ENCODE data around the gene RALGAPA1. TPM values are rescaled to one million over a fixed set of nuclear protein-coding genes. Genes with fewer than 3 reads are reported as not detected.
"Not testable (repeated sequence)": the region's sequence is repeated elsewhere in the genome, so short reads cannot be mapped to it uniquely, and the experiment has no call there.

The RALGAPA1 gene
- total RNA-seq, 6 donors from 2014 or later: 55.5 to 155 (median 61.1) TPM

DNA sequence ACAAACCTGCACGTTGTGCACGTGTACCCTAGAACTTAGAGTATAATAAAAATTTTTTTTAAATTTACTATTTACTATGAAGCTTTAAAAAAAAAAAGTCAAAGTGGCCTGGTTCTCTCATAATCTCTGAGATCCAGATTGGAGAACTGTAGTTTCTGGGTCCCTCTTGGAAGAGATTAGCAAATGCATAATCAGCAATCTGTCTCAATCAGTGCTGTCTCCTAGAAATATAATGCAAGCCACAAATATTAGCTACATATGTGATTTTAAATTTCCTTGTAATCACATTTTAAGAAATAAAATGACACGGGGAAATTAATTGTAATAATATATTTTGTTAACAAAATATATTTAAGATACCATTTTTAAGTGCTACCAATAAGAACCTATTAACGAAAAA lies 32.3 kb downstream of the RALGAPA1 start:
- DNase-seq (no peak), ATAC-seq (ENCODE audit: low FRiP score in 2 of 2) (no peak)
- no peak for TF ChIP-seq EP300 (IDR thresholded peaks at IDR 0.05)
- no peak for TF ChIP-seq POLR2AphosphoS5 (IDR thresholded peaks at IDR 0.05)
- no peak for TF ChIP-seq POLR2A (IDR thresholded peaks at IDR 0.05)
- TF ChIP-seq, protein P1, sequence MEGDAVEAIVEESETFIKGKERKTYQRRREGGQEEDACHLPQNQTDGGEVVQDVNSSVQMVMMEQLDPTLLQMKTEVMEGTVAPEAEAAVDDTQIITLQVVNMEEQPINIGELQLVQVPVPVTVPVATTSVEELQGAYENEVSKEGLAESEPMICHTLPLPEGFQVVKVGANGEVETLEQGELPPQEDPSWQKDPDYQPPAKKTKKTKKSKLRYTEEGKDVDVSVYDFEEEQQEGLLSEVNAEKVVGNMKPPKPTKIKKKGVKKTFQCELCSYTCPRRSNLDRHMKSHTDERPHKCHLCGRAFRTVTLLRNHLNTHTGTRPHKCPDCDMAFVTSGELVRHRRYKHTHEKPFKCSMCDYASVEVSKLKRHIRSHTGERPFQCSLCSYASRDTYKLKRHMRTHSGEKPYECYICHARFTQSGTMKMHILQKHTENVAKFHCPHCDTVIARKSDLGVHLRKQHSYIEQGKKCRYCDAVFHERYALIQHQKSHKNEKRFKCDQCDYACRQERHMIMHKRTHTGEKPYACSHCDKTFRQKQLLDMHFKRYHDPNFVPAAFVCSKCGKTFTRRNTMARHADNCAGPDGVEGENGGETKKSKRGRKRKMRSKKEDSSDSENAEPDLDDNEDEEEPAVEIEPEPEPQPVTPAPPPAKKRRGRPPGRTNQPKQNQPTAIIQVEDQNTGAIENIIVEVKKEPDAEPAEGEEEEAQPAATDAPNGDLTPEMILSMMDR (IDR thresholded peaks at IDR 0.05): no peak
- H3K36me3 ChIP-seq: peaks cover 0 to 2% (median 0%) of the 10 kb centered on the region in 4 donors
- H3K4me3 ChIP-seq: no peak overlapping the region
- H3K27me3 ChIP-seq: no peaks in the 10 kb centered on the region
- no peak overlapping the region for H3K27ac ChIP-seq
- 90 to 94% methylated on average over 4 of the region's 4 CpGs for WGBS, 2 donors
- no peaks in the 10 kb centered on the region for H3K4me1 ChIP-seq
- H3K9me3 ChIP-seq: peaks cover 0 to 12% (median 0%) of the 10 kb centered on the region in 4 donors

DNA sequence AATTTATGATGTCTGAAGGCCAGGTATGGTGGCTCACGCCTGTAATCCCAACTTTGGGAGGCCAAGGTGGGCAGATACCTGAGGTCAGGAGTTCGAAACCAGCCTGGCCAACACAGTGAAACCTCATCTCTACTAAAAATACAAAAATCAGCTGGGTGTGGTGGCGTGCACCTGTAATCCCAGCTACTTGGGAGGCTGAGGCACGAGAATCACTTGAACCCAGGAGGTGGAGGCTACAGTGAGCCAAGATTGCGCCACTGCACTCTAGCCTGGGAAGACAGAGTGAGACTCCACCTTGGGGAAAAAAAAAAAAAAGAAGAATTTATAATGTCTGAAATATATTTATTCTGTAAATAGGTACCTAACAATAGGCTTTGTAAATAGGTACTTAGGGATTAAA lies 33.0 kb downstream of the RALGAPA1 start:
- H3K9me3 ChIP-seq; DNase-seq; H3K27me3 ChIP-seq; H3K36me3 ChIP-seq; ATAC-seq (ENCODE audit: low FRiP score in 2 of 2); H3K4me1 ChIP-seq; H3K4me3 ChIP-seq; H3K27ac ChIP-seq: not testable (repeated sequence)
- 97% methylated on average over 5 of the region's 5 CpGs for WGBS, 2 donors

DNA sequence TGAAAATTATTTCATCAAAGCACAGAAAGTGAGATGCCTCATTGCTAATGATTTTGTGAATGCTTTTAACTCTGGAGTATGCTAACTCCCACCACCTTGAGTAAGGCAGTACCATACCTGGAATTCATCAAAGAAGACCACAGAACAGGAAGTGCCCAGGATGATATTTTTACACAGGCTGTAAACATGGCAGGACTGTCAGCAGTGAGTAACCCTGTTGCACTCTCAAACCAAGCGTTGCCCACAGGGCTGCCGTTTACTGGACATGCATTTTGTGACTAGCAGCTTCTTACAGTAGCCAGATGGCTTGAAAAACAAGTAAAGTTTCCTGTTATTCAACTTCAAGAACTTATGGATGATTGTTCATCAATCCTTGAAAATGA lies 42.4 kb downstream of the RALGAPA1 start:
- DNase-seq (no peak), ATAC-seq (ENCODE audit: low FRiP score in 2 of 2) (no peak)
- WGBS, 2 donors: 83 to 84% methylated on average over 2 of the region's 2 CpGs
- Histone ChIP-seq H3K4me1 (no peaks in the 10 kb centered on the region), H3K36me3 (peaks cover 0 to 35% (median 5%) of the 10 kb centered on the region in 4 donors), H3K9me3 (no peaks in the 10 kb centered on the region), H3K27ac (no peak overlapping the region), H3K4me3 (no peak overlapping the region), H3K27me3 (no peaks in the 10 kb centered on the region)
- TF ChIP-seq, protein P1 (IDR thresholded peaks at IDR 0.05): no peak
- TF ChIP-seq POLR2AphosphoS5 (IDR thresholded peaks at IDR 0.05): no peak
- TF ChIP-seq POLR2A (IDR thresholded peaks at IDR 0.05): no peak
- TF ChIP-seq EP300 (IDR thresholded peaks at IDR 0.05): no peak

DNA sequence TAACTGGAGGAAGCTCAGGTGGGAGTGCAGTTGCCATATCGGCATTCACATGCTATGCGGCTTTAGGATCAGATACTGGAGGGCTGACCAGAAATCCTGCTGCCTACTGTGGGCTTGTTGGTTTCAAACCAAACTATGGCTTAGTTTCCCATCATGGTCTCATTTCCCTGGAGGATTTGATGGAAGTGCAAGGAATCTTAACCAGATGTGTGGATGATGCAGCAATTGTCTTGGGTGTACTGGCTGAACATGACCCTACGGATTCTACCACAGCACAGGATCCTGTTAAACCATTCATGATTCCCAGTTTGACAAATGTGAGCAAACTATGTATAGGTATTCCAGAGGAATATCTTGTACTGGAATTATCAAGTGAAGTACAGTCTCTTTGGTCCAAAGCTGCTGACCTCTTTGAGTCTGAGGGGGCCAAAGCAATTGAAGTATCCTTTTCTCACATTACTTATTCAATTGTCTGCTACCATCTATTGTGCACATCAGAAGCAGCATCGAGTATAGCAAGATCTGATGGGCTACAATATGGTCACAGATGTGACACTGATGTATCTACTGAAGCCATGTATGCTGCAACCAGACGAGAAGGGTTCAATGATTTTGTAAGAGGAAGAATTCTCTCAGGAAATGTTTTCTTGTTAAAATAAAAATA lies 42.9 kb downstream of the RALGAPA1 start:
- no peak for ATAC-seq (ENCODE audit: low FRiP score in 2 of 2)
- Histone ChIP-seq H3K9me3 (no peaks in the 10 kb centered on the region), H3K4me1 (no peaks in the 10 kb centered on the region), H3K36me3 (peaks cover 0 to 38% (median 5%) of the 10 kb centered on the region in 4 donors), H3K4me3 (no peak overlapping the region), H3K27ac (no peak overlapping the region), H3K27me3 (no peaks in the 10 kb centered on the region)
- DNase-seq: no peak
- 91 to 96% methylated on average over 5 of the region's 5 CpGs for WGBS, 2 donors
- TF ChIP-seq POLR2AphosphoS5 (IDR thresholded peaks at IDR 0.05) (no peak), EP300 (IDR thresholded peaks at IDR 0.05) (no peak), POLR2A (IDR thresholded peaks at IDR 0.05) (no peak)
- TF ChIP-seq, protein P1 (IDR thresholded peaks at IDR 0.05): no peak

DNA sequence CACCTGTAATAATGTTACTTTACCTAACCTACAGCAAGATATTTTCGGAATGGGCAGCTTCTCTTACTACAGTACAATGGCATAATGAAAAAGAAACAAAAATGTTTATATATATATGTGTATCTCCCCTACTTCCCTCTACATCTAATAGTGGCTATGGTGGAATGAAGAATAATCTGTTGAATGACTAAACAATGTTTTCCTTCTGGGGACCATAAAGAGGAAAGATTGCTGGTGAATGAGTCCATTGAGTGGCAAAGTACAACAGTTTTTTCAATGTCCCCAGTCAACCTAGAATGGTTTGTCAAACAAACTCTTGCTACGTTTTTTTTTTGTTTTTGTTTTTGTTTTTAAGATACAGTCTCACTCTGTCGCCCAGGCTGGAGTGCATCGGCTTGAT lies 47.2 kb downstream of the RALGAPA1 start:
- 90 to 94% methylated on average over 4 of the region's 4 CpGs for WGBS, 2 donors
- no peak for ATAC-seq (ENCODE audit: low FRiP score in 2 of 2)

More for the DNA sequence above, 47.2 kb downstream of the RALGAPA1 start:
- H3K27ac ChIP-seq: no peak overlapping the region
- no peaks in the 10 kb centered on the region for H3K4me1 ChIP-seq
- no peak for TF ChIP-seq POLR2A (IDR thresholded peaks at IDR 0.05)
- TF ChIP-seq EP300 (IDR thresholded peaks at IDR 0.05): no peak
- no peak for TF ChIP-seq POLR2AphosphoS5 (IDR thresholded peaks at IDR 0.05)
- TF ChIP-seq, protein P1 (IDR thresholded peaks at IDR 0.05): no peak
- no peaks in the 10 kb centered on the region for H3K27me3 ChIP-seq
- H3K4me3 ChIP-seq: no peak overlapping the region
- no peaks in the 10 kb centered on the region for H3K9me3 ChIP-seq
- no peak for DNase-seq
- peaks cover 0 to 50% (median 3%) of the 10 kb centered on the region in 4 donors for H3K36me3 ChIP-seq

All from upper lobe of left lung (tissue), 6 donors.